GM06990 (cell line): Measurements from ENCODE around the gene MLX.

ENCODE experiments used
- DNase-seq: peaks from one replicate; pipeline ENCODE4 v3.0.0-alpha.2; 2011; ENCODE audit not compliant: insufficient read length; ENCODE audit errors: extremely low read depth
- H3K27me3 ChIP-seq: replicated peaks from 2 replicates; pipeline ENCODE4 v1.6.0; 2011; ENCODE audit warnings: low read length; ENCODE audit not compliant: control insufficient read depth, insufficient read depth
- H3K36me3 ChIP-seq: 2 replicates; pipeline ENCODE4 v1.5.1; 2011; ENCODE audit warnings: low read length; ENCODE audit not compliant: control insufficient read depth, insufficient read depth
- H3K4me3 ChIP-seq: replicated peaks from 2 replicates; pipeline ENCODE4 v1.5.1; 2011; ENCODE audit warnings: low read depth, mild to moderate bottlenecking, control low read depth, low read length
- TF ChIP-seq, protein P1 (sequence below): IDR thresholded peaks from 2 replicates; pipeline ENCODE4 v1.5.1; 2011; ENCODE audit warnings: low read length, control low read depth, mild to moderate bottlenecking, inconsistent platforms; ENCODE audit not compliant: insufficient read depth, poor library complexity, severe bottlenecking

MLX gene

DNA sequence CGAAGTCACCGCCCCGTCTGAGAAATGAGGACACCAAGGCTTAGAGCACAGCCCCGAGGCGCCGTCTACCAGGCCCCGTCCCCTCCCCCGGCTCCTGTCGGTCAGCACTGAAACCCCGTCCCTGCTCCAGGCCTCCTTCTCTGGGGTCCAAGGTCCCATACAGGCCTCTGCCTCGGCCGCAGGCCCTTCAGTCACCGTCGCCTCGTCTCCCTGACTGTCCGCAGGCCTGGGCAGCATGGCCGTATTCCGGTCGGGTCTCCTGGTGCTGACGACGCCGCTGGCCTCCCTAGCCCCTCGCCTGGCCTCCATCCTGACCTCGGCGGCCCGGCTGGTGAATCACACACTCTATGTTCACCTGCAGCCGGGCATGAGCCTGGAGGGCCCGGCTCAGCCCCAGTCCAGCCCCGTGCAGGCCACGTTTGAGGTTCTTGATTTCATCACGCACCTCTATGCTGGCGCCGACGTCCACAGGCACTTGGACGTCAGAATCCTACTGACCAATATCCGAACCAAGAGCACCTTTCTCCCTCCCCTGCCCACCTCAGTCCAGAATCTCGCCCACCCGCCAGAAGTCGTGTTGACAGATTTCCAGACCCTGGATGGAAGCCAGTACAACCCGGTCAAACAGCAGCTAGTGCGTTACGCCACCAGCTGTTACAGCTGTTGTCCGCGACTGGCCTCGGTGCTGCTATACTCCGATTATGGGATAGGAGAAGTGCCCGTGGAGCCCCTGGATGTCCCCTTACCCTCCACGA lies 4.3 kb upstream of the MLX start:
- DNase-seq = no peak
- H3K4me3 ChIP-seq = peak overlapping the region; percentile 97
- H3K36me3 ChIP-seq = peaks cover 29% of the 10 kb centered on the region
- TF ChIP-seq, protein P1, sequence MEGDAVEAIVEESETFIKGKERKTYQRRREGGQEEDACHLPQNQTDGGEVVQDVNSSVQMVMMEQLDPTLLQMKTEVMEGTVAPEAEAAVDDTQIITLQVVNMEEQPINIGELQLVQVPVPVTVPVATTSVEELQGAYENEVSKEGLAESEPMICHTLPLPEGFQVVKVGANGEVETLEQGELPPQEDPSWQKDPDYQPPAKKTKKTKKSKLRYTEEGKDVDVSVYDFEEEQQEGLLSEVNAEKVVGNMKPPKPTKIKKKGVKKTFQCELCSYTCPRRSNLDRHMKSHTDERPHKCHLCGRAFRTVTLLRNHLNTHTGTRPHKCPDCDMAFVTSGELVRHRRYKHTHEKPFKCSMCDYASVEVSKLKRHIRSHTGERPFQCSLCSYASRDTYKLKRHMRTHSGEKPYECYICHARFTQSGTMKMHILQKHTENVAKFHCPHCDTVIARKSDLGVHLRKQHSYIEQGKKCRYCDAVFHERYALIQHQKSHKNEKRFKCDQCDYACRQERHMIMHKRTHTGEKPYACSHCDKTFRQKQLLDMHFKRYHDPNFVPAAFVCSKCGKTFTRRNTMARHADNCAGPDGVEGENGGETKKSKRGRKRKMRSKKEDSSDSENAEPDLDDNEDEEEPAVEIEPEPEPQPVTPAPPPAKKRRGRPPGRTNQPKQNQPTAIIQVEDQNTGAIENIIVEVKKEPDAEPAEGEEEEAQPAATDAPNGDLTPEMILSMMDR = no peak
- no peaks in the 10 kb centered on the region for H3K27me3 ChIP-seq

DNA sequence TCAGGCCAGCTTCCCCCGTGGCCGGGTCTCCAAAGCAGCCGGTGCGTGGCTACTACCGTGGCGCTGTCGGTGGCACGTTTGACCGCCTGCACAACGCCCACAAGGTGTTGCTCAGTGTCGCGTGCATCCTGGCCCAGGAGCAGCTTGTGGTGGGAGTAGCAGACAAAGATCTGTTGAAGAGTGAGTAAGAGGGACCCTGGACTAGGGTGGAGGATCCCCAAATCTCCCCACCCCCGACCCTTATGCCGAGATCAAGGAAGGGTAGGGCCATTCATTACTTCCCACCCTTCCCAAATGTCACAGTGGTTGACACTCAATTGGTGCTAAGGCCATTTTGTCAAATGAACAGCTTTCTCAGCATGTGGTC lies 3.8 kb upstream of the MLX start:
- Histone ChIP-seq H3K36me3 (peaks cover 29% of the 10 kb centered on the region), H3K27me3 (no peaks in the 10 kb centered on the region), H3K4me3 (peak overlapping the region; percentile 97)
- no peak for DNase-seq
- TF ChIP-seq, protein P1 = peak; percentile 2

DNA sequence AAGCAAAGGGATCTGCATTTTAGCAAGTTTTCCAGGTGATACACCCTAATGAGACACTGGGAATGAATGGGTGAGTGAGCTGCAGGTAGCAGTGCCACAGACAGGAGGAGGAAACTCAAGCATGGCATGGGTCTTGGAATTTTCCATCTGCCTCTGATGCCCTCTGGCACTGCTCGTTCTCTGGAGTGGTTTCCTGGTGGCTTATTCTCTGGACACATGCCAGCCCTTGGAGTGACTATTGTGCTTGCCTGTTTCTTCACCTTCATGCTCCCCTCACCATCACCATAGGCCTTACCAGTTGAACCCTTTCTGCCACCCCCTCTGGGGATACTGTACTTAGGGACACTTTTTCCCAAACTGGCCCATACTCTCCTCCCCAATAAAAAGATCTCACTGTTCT lies 3.4 kb upstream of the MLX start:
- H3K36me3 ChIP-seq = peaks cover 32% of the 10 kb centered on the region
- no peaks in the 10 kb centered on the region for H3K27me3 ChIP-seq
- peak overlapping the region; percentile 97 for H3K4me3 ChIP-seq
- no peak for DNase-seq
- TF ChIP-seq, protein P1 = no peak

DNA sequence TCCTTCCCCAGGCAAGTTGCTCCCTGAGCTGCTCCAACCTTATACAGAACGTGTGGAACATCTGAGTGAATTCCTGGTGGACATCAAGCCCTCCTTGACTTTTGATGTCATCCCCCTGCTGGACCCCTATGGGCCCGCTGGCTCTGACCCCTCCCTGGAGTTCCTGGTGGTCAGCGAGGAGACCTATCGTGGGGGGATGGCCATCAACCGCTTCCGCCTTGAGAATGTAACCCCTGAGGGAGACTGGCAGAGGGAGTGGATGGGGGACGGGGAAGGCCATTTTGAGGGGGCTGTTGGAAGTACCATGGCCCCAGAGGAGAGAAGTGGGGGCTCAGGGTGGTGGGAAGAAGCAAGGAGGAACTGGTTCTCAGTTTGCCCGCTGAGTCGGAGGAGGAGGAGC lies 3.0 kb upstream of the MLX start:
- Histone ChIP-seq H3K4me3 (peak overlapping the region; percentile 97), H3K36me3 (peaks cover 35% of the 10 kb centered on the region), H3K27me3 (no peaks in the 10 kb centered on the region)
- TF ChIP-seq, protein P1 = no peak
- no peak for DNase-seq

DNA sequence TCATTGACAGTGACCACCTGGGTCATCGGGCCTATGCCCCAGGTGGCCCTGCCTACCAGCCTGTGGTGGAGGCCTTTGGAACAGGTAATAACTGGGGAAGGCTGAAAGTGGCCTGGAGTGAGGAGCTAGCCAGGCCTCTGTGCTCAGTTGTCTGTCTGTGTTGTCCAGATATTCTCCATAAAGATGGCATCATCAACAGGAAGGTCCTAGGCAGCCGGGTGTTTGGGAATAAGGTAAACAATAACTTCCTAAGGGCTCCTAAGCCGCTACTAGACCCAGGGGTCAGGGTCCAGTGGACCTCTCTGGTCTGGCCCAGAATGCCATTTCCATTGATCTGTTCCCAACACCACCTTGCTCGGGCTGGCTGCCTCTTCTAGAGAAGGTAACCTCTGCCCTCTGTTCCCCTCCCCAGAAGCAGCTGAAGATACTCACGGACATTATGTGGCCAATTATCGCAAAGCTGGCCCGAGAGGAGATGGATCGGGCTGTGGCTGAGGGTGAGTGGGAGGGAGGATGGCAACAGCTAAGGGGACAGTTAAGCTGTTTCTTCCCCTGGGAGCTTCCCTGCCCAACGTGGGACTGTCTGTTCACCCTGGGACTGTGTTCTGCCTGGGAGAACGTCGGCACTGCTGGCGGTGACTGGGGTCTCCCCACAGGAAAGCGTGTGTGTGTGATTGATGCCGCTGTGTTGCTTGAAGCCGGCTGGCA lies 1.9 kb upstream of the MLX start:
- DNase-seq = no peak
- peaks cover 44% of the 10 kb centered on the region for H3K36me3 ChIP-seq
- TF ChIP-seq, protein P1 = no peak

More for the DNA sequence above, 1.9 kb upstream of the MLX start:
- Histone ChIP-seq H3K27me3 (no peaks in the 10 kb centered on the region), H3K4me3 (no peak overlapping the region)
